Measurements from ENCODE around the gene COX6A1. TPM values are rescaled to one million over a fixed set of nuclear protein-coding genes. Genes with fewer than 3 reads are reported as not detected.

COX6A1 gene
- total and polyA plus RNA-seq, 2 donors (not counting 3 experiments of a cell fraction or from before 2014, with no cell fraction given) = 299 to 1,327 TPM

DNA sequence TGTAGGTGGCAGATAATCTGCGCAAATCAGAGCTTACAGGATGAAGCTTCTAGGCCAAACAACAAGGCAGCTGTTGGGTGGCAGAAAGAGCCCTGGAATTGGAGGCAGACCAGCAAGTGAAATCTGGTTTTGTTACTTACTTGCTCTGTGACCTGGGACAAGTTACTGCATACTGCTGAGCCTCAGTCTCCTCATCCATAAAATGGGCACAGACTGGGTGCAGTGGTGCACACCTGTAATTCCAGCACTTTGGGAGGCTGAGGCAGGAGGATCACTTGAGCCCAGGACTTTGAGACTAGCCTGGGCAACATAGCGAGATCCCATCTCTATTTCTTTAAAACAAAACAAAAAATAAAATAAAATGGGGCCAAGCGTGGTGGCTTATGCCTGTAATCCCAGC, 31.4 kb upstream of the COX6A1 start:
- Histone ChIP-seq H4K20me1 (replicated peaks; ENCODE audit: control insufficient read depth, extremely low read depth, insufficient read depth, low read length) (no peaks in the 10 kb centered on the region), H3K27me3 (ENCODE audit: control insufficient read depth in 2 of 2, insufficient read depth in 2 of 2, low read length in 2 of 2) (peaks cover 0 to 1% of the 10 kb centered on the region in 2 experiments), H3K79me2 (ENCODE audit: control insufficient read depth, insufficient read depth, low read length) (no peaks in the 10 kb centered on the region), H2AFZ (ENCODE audit: low read depth, low read length) (no peak overlapping the region), H3K4me3 (replicated peaks in 1 of 3; ENCODE audit: insufficient read depth in 1 of 3, low read depth in 1 of 3, low read length in 3 of 3) (no peak overlapping the region), H3K27ac (ENCODE audit: insufficient read depth, low read depth, low read length) (no peak overlapping the region), H3K9ac (replicated peaks; ENCODE audit: extremely low read depth, insufficient read depth, low read length) (no peak overlapping the region), H3K36me3 (ENCODE audit: control insufficient read depth in 2 of 2, extremely low read depth in 1 of 2, insufficient read depth in 2 of 2, low read length in 2 of 2) (no peaks in the 10 kb centered on the region), H3K4me2 (ENCODE audit: insufficient read depth, low read length) (no peak overlapping the region), H3K9me3 (replicated peaks; ENCODE audit: control insufficient read depth, insufficient read depth, low read length) (no peaks in the 10 kb centered on the region), H3K4me1 (ENCODE audit: control insufficient read depth, extremely low read depth, insufficient read depth, low read length) (no peaks in the 10 kb centered on the region), H3K9me1 (replicated peaks; ENCODE audit: control insufficient read depth, extremely low read depth, insufficient read depth, low read length) (no peaks in the 10 kb centered on the region)
- DNase-seq (ENCODE audit: low read depth, low spot score) (no peak), FAIRE-seq (no peak)
- ChIA-PET CTCF (interaction anchor here (1.5 kb wide), 1 partner anchor 10 kb away, joined by 5 read pairs; no protein-coding TSS in a partner anchor), POLR2A (no interaction called here)
- dilution Hi-C loops (cut with MboI; ENCODE audit: extremely low pct_ligation_motif_present, low sequenced_read_pairs) (no loop called here), intact Hi-C loops (cut with micrococcal nuclease) (no loop called here)
- TF ChIP-seq FOS (IDR thresholded peaks at IDR 0.05; ENCODE audit: borderline replicate concordance, insufficient read depth, low read length) (no peak), EZH2 (IDR thresholded peaks at IDR 0.05; ENCODE audit: borderline replicate concordance, low read depth, low read length, severe bottlenecking) (no peak), GATA2 (IDR thresholded peaks at IDR 0.05; ENCODE audit: insufficient read depth, insufficient read length, low read depth, low read length) (no peak), POLR2A (IDR thresholded peaks at IDR 0.05; ENCODE audit: low read depth, low read length) (no peak), POLR2AphosphoS5 (IDR thresholded peaks at IDR 0.05; ENCODE audit: insufficient read depth, low read depth, low read length) (no peak), MYC (IDR thresholded peaks at IDR 0.05; ENCODE audit: low read depth, low read length) (no peak), JUN (IDR thresholded peaks at IDR 0.05; ENCODE audit: borderline replicate concordance, insufficient read depth, insufficient read length, low read depth) (no peak)
- TF ChIP-seq, protein P1, sequence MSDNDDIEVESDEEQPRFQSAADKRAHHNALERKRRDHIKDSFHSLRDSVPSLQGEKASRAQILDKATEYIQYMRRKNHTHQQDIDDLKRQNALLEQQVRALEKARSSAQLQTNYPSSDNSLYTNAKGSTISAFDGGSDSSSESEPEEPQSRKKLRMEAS (IDR thresholded peaks at IDR 0.05; ENCODE audit: insufficient read depth, insufficient read length) = no peak
- TF ChIP-seq, protein P2, sequence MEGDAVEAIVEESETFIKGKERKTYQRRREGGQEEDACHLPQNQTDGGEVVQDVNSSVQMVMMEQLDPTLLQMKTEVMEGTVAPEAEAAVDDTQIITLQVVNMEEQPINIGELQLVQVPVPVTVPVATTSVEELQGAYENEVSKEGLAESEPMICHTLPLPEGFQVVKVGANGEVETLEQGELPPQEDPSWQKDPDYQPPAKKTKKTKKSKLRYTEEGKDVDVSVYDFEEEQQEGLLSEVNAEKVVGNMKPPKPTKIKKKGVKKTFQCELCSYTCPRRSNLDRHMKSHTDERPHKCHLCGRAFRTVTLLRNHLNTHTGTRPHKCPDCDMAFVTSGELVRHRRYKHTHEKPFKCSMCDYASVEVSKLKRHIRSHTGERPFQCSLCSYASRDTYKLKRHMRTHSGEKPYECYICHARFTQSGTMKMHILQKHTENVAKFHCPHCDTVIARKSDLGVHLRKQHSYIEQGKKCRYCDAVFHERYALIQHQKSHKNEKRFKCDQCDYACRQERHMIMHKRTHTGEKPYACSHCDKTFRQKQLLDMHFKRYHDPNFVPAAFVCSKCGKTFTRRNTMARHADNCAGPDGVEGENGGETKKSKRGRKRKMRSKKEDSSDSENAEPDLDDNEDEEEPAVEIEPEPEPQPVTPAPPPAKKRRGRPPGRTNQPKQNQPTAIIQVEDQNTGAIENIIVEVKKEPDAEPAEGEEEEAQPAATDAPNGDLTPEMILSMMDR (IDR thresholded peaks at IDR 0.05; ENCODE audit: extremely low read depth in 1 of 2, insufficient read depth in 1 of 2, low read depth in 1 of 2, low read length in 2 of 2) = no peak
- BruUV-seq (replicated peaks) = no TSS peak
